GM12874 (cell line): ENCODE results near the gene DLG2.
A peak's percentile ranks its signal among the peaks of the same experiment; 100 is the strongest.

Experiments
- TF ChIP-seq, protein P1 (sequence below): IDR thresholded peaks from 2 replicates; pipeline ENCODE4 v1.5.1; 2011; ENCODE audit warnings: low read depth, mild to moderate bottlenecking, control low read depth, low read length, moderate library complexity; ENCODE audit not compliant: insufficient read depth

Gene DLG2

DNA sequence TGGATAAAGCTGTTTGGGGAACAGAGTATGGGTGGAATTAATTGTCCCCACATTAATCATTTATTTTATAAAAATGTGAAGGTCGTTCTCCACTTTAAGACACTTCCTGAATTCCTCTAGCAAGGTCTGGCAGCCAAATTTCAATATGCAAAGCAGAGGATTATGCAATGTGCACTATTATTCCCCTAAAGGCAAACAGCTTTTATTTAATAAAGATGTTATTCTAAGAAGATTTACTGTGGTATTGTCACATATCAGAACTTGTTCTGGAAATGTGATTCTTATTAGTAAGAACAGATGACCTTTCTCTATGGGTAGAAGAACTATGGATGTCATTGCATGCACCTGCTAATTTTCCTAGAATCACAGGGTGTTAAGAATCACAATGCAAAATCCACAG is 1212.2 kb downstream of the DLG2 start:
- TF ChIP-seq, protein P1, sequence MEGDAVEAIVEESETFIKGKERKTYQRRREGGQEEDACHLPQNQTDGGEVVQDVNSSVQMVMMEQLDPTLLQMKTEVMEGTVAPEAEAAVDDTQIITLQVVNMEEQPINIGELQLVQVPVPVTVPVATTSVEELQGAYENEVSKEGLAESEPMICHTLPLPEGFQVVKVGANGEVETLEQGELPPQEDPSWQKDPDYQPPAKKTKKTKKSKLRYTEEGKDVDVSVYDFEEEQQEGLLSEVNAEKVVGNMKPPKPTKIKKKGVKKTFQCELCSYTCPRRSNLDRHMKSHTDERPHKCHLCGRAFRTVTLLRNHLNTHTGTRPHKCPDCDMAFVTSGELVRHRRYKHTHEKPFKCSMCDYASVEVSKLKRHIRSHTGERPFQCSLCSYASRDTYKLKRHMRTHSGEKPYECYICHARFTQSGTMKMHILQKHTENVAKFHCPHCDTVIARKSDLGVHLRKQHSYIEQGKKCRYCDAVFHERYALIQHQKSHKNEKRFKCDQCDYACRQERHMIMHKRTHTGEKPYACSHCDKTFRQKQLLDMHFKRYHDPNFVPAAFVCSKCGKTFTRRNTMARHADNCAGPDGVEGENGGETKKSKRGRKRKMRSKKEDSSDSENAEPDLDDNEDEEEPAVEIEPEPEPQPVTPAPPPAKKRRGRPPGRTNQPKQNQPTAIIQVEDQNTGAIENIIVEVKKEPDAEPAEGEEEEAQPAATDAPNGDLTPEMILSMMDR: no peak

DNA sequence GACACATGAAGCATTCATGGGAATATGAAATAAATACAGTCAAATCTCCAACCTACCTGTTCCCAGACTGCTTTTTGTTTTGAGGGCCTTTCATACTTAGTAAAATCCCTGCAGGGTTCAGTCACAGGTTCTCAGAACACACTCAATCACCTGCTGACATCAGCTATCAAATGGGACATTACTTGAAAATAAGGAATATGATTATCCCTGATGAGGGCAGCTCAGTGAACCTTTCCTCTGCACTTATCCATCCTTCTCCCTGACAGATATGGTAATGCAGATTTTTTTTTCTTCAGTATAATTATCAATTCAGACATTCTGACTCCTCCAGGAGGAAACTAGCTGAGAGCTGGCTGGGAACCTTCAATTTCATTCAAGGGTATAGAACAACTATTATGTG is 1213.6 kb downstream of the DLG2 start:
- TF ChIP-seq, protein P1: no peak

DNA sequence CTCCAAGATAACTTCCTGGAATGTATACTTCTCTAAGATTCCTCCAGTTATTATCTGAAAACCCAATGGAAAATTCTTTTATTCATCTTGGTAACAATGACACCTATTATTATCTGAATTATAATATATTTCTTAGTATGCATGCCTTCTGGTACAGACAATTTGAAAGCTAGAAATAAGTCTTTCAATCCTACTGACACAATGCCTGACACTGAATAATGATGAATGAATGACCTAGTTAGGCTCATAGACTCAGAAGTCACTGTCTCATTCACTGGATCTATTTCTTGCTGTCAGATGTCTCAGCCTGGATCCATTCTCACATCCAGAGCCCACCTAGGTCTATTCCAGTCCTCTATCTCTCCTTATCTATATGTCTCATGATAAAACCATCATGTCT is 1214.3 kb downstream of the DLG2 start:
- TF ChIP-seq, protein P1: no peak

DNA sequence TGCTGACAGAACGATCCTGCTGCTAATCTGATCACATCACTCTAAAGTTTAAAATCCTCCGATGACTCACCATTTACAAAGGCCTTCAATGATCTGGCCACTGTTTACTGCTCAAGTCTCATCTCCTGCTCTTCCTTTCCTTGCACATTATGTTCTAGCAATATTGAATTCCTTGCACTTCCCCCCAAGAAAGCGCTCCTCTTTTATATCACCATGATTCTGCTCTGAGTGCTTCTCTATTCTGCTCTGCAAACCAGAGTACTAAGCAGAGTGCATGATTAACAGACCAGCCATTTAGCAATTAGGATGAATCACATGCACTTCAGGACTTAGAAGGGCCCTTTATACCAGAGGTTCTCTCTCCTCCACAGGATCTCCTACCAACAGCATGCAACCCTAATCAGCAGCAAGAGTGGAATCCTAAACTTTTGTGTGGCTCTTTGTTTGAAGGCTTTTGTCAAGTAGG is 1218.2 kb downstream of the DLG2 start:
- TF ChIP-seq, protein P1: no peak

DNA sequence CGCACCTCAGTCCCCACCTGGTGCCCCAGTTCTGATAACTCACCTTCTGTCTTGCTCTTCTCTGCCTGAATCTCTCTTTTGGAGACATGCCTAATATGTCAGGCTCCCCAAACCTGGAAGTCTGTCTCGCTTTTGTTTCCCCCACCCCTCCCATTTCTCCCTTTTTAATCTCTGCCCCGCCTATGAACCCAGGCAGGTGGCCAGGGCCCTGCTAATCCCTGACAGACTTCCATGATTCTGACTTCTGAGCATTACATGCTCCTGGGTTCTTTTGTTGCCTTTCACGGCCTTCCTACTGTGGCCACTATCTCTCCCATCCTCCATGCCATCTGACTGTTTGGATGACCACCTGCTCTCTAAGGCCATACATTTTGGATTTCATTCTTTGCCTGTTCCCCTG is 1220.1 kb downstream of the DLG2 start:
- TF ChIP-seq, protein P1: no peak

DNA sequence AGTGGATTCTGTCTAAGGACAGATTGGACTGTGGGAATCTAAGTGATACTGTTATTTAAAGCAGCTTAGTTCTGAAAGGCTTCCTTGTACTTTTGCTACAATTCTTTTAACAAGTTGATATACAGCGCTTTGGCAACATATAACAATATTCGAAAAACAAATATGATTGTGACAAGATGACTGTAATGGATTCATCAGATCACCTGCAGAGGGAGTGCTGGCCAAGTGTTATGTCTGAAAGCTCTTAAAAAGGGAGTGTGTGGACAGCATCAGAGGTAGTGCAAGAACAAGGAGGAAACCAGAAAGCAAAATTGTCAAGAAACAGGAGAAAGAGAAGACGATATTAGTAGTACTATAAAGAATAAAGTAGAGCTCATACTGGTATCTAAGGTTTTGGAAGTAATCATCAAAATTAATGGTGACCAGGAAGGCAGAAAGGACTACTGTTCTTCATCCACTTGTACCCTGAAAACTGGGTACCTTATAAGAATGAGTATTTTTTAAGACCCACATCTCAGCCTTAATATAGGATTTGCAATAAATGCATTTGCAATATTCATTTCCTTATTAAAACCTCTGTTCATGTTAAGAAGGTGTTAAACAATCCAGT is 1229.0 kb downstream of the DLG2 start:
- TF ChIP-seq, protein P1: 0 out of 2 replicates have a peak, but pooled peaks have one; percentile 15

DNA sequence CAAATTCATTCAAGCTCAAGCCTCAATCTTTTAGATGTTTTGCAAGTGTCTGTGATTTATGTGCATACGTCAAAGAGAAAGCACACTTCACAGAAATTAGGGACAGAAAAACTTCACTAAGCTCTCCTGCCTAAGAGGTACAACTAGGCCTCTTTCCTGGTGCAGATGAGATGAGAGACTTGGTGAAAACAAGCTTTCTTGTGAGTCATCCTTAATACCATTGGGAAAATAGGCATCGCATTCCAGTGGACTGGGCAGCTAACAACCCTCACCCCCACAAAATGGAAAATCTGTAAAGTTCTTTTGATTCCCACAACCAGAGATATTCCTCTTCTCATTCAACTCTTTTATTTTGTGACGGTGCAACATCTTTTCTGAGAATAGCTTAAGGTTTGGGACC is 1230.6 kb downstream of the DLG2 start:
- TF ChIP-seq, protein P1: no peak
